Retina (tissue), 1 donor: ENCODE results near the gene ARSD.
A peak's percentile ranks its signal among the peaks of the same experiment; 100 is the strongest.
"Not testable (repeated sequence)": the region's sequence is repeated elsewhere in the genome, so short reads cannot be mapped to it uniquely, and the experiment has no call there.

ENCODE experiments used
- DNase-seq: peaks from one replicate; pipeline ENCODE4 v3.0.0-alpha.2; 2016

The ARSD gene

GRCh38 chrX:2928583-2929434 is at the start of gene ARSD:
Gene ARSD (minus strand): TSS chrX:2929339. CDS start chrX:2929275, 64 bp downstream.
- DNase-seq, result peak; percentile 82

DNA sequence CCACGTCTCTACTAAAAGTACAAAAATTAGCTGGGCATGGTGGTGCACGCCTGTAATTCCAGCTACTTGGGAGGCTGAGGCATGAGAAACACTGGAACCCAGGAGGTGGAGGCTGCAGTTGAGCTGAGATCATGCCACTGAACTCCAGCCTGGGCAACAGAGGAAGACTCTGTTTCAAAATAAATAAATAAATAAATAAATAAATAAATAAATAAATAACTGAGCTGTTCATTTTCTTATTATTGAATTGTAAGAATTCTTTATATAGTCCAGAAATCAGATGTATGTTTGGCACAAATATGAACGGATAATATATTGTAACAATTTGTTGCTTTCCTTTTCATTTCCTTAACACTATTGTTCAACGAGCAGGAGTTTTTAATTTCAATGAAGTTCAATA is 49.5 kb upstream of the ARSD start:
- DNase-seq, result not testable (repeated sequence)

DNA sequence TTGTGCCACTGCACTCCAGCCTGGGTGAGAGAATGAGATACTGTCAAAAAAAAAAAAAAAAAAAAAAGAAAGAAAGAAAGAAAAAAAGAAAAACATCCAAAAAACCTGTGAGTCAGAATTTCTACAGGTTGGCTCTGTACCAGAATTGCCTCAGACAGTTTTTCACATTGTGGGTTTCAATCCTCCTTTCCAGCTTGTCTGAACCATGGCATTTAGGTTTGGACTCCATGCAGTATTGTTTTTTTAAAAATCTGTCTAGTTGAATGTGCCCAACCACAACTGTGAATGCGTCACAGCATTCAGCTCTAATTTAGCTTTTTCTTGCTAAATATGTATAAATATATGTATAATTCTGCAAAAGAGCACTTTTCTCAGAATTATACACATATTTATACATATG is 45.8 kb upstream of the ARSD start:
- DNase-seq, result no peak

GRCh38 chrX:2972391-2972790 is 43.3 kb upstream of the ARSD start:
- DNase-seq, result no peak

GRCh38 chrX:2969021-2969420 is 39.9 kb upstream of the ARSD start:
- no peak for DNase-seq

DNA sequence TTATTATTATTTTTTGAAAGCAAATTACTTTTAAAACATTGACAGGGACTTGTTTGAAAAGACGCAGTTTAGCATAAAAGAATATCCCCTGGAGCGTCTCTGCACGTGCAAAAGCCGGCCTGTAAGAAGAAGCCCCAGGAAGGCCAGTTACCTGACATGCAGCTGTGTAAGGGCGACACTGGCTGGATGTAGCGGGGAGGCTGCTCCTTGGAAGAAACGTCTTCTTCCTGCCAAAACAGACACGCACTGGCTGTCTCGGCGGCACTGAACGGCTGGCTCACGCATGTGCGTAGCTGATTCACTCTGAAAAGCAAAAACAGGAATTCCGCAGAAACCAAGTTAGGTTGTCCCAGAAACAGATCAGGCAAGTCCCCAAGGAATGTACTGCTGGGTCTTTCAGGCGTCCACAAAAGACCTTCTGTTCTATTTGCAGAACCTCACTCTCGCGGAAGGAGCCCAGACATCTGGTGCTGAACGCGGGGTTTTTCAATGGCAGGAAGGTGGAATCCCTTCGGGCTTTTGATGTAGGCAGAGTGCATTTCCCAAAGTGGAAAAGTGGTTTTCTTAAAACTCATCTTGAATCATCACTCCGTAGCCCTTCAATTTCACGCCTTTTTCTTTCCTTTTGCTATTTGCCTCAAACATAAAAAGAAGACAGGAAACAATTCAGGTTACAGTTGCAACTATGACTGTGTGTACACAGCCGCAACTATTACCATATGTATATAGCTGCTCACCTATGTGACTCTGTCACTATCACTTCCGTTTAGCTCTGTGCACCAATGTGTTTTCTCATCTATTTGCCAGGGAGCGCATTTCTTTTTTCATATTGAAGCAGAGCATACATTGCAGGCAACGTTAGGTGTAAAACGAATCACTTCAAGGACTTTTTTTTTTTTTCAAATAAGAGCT is 39.1 kb upstream of the ARSD start:
- no peak for DNase-seq

- no peak for DNase-seq
Measured at GRCh38 chrX:2967584-2967983, 38.4 kb upstream of the ARSD start.

DNA sequence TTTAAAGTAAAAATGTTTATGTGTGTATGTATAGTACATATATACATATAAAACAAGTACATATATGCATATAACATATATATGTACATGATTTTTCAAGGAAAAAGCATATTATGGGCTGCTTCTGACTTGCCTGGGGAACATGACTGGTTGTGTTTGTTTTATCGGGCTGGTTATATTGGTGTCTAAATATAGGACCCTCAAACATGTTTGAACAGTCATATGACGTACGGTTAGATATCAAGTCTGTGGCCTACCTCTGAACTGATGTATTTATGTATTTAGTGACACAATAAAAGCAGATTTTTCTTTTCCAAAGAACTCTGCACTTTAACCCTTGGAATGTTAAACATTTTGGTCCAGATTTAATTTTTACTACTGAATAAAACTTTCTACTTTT is 37.9 kb upstream of the ARSD start:
- no peak for DNase-seq

DNA sequence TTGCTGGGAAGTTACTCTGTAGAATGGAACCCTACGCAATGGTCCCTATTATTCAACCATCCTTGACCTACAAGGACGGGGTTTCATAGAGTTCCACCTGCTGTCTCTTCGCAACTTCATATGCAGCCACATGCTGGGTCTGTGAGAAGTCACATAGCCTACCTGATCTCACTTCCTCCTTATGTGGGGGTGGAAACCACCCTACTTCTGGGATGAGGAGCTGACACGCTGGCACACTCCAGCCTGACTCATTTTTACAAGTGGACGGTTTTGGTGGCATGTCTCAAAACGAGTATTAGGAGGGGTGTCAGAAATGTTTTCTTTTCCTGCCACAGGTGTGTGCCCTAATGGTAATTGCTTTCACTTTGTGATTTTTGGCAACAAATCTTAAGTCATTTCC is 36.8 kb upstream of the ARSD start:
- DNase-seq, result no peak

- DNase-seq, result not testable (repeated sequence)
Measured at GRCh38 chrX:2963992-2964794, 35.1 kb upstream of the ARSD start.

- not testable (repeated sequence) for DNase-seq
Measured at GRCh38 chrX:2963449-2963848, 34.3 kb upstream of the ARSD start.

- DNase-seq, result no peak
Measured at GRCh38 chrX:2962381-2962780, 33.2 kb upstream of the ARSD start.

DNA sequence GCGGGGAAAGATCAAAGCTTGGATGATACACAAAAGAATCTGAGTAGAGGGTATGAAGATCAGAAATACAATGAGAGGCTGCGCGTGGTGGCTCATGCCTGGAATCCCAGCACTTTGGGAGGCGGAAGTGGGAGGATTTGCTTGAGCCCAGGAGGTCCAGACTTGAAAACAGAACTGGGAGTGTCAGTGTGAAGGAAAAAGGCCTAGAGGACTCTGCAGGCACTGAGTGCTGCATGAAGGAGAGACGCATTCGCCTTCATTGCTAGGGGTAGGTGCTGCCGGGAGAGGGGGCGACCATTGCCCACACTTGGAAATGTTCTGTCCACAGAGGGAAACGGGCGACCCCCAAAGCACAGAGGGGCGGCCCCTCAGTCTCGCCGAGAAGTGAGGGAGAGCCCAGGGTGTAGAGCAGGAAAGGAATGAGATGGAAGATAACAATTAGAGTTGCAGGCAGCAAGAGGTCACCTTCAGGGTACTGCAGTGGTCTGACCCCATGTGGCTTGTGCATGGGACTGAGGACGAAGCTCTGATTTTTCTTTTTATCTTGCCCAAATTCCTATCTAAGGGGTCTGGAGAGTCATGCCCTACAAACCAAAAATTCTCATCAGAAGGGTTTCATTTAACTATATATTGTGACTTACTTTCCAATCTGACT is 31.8 kb upstream of the ARSD start:
- DNase-seq, result no peak

GRCh38 chrX:2958199-2958598 is 29.1 kb upstream of the ARSD start:
- no peak for DNase-seq

GRCh38 chrX:2955838-2956237 is 26.7 kb upstream of the ARSD start:
- no peak for DNase-seq

- DNase-seq, result no peak
Measured at GRCh38 chrX:2955281-2955680, 26.1 kb upstream of the ARSD start.

- no peak for DNase-seq
Measured at GRCh38 chrX:2954541-2954940, 25.4 kb upstream of the ARSD start.

DNA sequence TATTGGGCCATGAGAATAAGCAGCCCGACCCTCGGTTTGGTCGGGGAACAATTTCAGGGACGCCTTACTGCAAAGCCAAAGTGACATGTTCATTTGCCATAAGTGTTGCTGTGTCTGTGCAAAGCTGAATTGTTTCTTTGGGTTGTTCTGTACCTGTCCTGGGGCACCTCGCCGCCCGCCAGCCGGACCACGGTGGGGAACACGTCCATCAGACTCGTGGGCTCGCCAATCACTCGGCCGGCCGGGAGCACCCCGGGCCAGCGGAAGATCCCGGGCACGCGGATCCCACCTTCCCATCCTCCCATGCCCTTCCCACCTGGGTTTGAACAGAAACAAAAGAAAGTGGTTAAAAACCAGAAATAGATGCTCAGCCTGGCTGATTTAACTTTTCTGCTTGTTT is 8.8 kb upstream of the ARSD start:
- not testable (repeated sequence) for DNase-seq

- DNase-seq, result no peak
Measured at GRCh38 chrX:2934715-2935710, 5.9 kb upstream of the ARSD start.

- DNase-seq, result no peak
Measured at GRCh38 chrX:2933125-2933900, 4.2 kb upstream of the ARSD start.
